Right ventricle myocardium superior (tissue), 1 donor: Measurements from ENCODE around the gene PHKA1. TPM values are rescaled to one million over a fixed set of nuclear protein-coding genes. Genes with fewer than 3 reads are reported as not detected.
"Not testable (repeated sequence)": the region's sequence is repeated elsewhere in the genome, so short reads cannot be mapped to it uniquely, and the experiment has no call there.

ENCODE experiments used
- ATAC-seq: fragments of 200-7000 bp; cut with Tn5 transposase; one replicate; pipeline ENCODE4 v1.9.1; 2020; ENCODE audit warnings: mild to moderate bottlenecking; ENCODE audit not compliant: poor library complexity
- DNase-seq: peaks from one replicate; pipeline ENCODE4 v3.0.0-alpha.2; 2020
- intact Hi-C: fragments of 100-400 bp; cut with DNase I; formaldehyde crosslinking; loops from one replicate; pipeline ENCODE4 v1.11.2; 2022
- total RNA-seq: library from RNA; stranded (reverse); fragmentation: NEBNext Ultra II Directional; extraction: Animal tissue kit (Norgen Biotek cat#: 25700); gene quantifications from one replicate; pipeline ENCODE4 v1.2.1, GENCODE V29; 2021
- donor health status: DM: no; HTN: yes; CAD: no; lungs with severe emphysema.

PHKA1 gene
- total RNA-seq, 1 donor from 2014 or later = 16.8 TPM

DNA sequence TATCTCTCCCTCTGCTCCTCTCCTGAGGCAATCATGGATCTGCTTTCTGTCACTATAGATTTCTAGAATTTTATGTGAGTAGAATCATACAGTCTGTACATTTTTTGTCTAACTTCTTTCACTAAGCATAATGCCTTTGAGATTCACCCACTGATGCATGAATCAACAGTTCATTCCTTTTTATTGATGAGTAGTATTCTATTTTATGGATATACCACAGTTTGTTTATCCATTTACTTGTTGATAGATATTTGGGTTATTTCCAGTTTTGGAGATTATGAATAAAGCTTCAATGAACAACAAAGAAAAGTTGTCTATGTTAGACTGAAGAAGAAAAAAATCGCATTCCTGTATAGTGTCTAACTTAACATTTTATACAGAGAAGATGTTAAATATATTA lies 30.5 kb downstream of the PHKA1 start:
- DNase-seq (no peak), ATAC-seq (no peak)
- intact Hi-C loops = no loop called here

DNA sequence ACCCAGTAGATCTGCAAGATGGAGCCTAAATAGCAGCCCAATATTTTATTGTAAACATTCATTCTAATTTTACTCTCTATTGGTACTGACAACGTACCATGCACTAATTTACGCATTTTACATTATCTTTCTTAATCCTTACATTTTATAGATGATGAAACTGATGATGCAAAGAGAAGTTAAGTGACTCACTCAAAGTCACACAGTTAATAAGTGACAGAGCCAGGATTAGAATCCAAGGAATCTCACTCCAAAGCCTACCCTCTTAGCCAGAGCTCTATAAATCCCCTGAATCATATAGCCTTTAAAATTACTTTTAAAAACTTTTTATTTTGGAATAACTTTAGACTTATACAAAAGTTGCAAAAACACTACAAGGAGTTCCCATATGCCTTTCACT lies 37.6 kb downstream of the PHKA1 start:
- ATAC-seq (no peak), DNase-seq (no peak)
- intact Hi-C loops = no loop called here

DNA sequence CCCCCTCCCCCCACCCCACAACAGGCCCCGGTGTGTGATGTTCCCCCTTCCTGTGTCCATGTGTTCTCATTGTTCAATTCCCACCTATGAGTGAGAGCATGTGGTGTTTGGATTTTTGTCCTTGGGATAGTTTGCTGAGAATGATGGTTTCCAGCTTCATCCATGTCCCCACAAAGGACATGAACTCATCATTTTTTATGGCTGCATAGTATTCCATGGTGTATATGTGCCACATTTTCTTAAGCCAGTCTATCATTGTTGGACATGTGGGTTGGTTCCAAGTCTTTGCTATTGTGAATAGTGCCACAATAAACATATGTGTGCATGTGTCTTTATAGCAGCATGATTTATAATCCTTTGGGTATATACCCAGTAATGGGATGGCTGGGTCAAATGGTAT lies 40.2 kb downstream of the PHKA1 start:
- intact Hi-C loops, DNase-seq, ATAC-seq: not testable (repeated sequence)

DNA sequence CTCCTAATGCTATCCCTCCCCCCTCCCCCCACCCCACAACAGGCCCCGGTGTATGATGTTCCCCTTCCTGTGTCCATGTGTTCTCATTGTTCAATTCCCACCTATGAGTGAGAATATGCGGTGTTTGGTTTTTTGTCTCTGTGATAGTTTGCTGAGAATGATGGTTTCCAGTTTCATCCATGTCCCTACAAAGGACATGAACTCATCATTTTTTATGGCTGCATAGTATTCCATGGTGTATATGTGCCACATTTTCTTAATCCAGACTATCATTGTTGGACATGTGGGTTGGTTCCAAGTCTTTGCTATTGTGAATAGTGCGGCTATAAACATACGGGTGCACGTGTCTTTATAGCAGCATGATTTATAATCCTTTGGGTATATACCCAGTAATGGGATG lies 44.6 kb downstream of the PHKA1 start:
- DNase-seq, intact Hi-C loops, ATAC-seq: not testable (repeated sequence)

DNA sequence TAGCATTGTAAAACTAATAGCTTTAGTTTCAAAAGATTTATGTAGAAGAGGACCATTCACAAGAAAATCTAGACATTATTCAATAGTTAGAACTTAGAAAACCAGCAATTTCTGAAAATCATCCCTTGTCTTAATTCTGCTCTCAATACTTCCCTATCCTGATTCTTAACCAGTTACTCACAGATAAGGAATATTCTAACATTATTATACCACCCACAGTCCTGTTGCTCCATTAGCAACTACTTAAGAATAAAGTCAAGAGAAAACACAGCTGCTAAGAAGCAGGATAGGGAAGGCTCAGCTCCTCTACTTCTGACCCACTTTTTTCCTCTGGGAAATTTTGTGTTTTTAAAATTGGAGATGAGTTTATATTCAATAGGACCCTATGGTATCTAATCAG lies 47.7 kb downstream of the PHKA1 start:
- DNase-seq = no peak

DNA sequence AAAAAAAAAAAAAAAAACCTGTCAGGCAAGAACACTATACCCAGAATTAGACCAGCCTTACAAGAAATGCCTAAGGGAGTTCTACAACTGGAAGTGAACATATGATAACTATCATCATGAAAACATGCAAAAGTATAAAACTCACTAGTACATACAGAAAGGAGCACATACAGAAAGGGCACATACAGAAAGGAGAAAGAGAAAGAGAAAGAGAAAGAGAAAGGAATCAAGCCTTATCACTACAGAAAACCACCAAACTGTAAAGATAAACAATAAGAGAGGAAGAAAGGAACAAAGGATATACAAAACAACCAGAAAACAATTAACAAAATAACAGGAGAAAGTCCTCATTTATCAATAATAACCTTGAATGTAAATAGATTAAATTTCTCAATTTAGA lies 50.4 kb downstream of the PHKA1 start:
- ATAC-seq (no peak), DNase-seq (no peak)

More for the DNA sequence above, 47.7 kb downstream of the PHKA1 start:
- ATAC-seq = no peak
- intact Hi-C loops = no loop called here

DNA sequence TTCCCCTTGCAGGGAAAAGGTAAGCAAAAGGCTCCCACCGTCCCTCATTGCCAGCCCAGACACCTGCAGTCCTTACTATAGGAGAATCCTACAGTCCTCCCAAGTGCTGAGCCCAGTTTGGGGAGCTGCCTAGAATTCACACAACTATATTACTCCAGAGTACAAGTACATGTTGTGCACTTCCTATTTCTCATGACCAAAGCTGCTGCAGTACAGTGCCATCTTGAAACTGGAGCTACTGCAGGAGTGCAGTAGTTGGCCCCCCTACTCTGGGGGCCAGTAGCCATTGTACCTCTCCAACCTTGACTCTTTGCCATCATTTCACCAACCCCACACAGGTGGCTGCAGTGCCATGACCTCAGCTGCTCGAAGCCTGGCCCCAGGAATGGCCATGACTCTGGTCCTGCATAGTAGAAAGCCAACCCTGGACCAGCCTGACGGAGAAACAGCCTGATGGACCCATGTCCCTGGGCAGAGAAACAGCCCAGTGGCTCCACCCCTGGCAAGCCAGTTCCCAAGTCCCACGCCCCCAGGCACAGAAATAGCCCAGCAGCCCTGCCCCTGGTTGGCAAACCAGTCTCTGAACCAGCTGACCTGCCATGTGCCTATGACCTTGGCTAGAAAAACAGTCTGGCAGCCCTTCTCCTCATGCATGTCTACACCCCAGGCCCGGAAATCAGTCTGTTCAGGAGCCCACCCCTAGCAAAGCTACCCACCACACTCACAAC lies 51.9 kb downstream of the PHKA1 start:
- ATAC-seq (no peak), DNase-seq (no peak)
- intact Hi-C loops = no loop called here

More for the DNA sequence above, 50.4 kb downstream of the PHKA1 start:
- intact Hi-C loops = no loop called here

DNA sequence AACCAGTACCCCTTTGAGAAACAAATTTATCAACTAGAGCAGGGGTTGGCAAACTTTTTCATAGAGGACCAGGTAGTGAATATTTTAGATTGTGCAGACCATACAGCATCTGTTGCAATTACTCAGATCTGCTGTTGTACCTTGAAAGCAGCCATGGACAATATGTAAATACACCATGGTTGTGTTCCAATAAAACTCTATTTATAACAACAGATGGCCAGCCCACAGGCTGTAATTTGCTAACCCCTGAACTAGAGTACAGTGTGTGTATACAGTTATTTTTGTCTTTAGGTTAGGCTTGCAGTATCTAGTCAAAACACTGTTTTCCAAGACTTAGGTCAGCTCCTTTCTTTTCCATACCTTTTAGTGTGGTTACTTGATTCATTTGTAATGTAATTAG lies 54.4 kb downstream of the PHKA1 start:
- intact Hi-C loops = no loop called here
- DNase-seq (no peak), ATAC-seq (no peak)

DNA sequence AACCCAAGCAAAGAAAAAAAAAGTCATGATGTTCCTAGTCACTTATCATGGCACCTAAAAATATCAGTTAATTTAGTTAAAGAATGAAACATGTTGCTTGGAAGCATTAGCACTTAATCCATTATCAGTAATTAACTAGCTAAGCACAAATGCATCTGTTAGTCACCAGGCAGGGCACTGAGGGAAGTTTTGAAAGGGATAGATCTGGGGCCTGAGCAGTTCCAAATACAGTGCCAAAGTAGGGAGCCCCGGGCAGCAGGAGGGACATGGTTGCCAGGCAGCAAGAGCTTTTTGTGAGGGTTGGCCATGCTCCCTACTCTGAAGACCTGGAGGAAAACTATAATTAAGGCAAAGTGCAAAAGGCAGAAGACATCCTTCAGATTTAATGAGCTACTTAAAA lies 62.0 kb downstream of the PHKA1 start:
- DNase-seq = no peak
- intact Hi-C loops = no loop called here
- ATAC-seq = no peak

DNA sequence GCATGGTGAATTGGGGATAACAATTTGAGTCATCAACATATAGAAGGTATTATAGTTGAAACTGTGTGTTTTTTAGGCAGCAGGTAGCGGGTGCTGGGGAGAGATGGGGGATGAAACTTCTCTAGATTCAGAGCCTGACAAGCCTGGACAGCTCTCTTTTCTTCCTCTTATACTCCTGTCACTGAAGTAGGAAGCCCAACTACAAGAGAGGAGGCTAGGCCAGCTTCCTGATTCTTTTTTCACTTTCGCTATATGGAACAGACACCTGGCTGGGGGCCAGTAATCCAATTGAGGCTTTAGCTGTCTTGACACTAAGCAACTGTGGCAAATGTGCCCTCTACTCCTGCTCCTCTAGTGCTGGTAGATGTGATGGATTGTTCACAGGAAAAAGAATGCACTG lies 69.2 kb downstream of the PHKA1 start:
- intact Hi-C loops = no loop called here

DNA sequence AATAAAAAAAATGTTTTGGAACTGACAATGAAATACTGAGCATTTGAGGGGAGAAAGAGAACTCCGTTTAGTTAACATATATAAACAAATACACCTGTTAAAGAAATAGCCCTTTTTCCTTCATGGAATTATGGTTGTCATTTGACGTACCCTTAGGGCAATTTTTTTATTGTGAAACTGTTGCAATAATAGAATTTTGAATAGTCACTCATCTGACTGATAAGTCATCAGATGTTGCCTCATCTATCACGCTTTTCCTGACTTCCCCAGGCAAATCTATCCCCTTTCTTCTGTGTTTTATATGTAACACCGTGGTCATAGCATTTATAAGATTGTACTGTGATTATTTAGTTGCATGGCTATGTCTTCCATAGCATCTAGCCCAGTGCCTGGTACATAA lies 72.5 kb downstream of the PHKA1 start:
- intact Hi-C loops = no loop called here
- DNase-seq (no peak), ATAC-seq (no peak)

More for the DNA sequence above, 69.2 kb downstream of the PHKA1 start:
- no peak for DNase-seq
- ATAC-seq = no peak

DNA sequence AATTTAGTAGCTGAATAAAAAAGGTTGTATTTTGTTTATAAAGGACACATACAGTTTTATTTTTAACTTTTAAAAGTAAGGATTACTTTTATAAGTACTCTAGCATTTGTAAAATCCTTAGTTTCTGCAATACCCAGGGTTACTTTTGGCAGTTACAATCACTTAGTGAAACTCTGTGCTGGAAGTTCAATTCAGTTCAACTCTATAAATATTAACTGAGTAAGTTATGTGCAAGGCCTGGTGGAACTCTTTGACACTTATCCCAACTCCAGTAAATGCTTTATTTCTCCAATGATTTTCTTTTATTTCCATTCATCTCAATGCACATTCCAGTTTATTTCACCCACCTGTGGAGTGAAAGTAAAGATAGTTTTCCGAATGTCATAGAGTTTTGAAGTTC lies 78.2 kb downstream of the PHKA1 start:
- intact Hi-C loops = no loop called here
- ATAC-seq = no peak
- no peak for DNase-seq

DNA sequence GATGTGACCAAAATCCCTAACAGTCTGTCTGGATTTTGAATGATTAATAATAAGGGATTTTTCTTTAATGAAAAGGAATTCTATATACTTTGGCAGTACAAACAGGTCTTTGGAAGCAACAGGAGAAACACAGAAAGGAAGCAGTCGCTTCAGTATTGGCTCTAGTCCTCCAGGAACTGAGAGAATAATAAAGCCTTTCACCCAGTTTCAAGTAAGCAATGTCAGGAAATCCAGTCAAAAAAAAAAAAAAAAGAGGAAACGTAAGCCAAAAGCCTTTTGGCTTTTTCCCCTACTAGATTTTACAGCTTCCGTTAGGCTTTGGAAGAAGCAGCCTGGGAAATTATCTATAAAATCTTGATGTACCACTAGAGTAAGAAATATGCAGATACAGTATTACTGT lies 79.8 kb downstream of the PHKA1 start:
- intact Hi-C loops = no loop called here
- ATAC-seq = peak; percentile 46

DNA sequence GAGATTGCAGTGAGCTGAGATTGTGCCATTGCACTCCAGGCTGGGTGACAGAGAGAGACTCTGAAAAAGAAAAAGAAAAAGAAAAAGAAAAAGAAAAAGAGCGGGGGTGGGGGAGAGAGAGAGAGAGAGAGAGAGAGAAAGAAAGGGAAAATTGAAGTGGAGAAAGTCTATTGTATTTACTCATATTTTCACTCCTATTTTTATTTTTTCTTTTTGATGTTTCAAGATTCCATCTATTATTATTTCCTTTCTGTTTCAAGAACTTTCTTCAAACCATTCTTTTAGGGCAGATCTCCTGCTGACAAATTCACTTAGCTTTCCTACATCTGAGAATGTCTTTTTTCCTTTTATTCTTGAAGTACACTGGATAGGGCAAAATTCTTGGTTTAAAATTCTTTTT lies 83.9 kb downstream of the PHKA1 start:
- no peak for DNase-seq
- intact Hi-C loops = no loop called here
- no peak for ATAC-seq

More for the DNA sequence above, 79.8 kb downstream of the PHKA1 start:
- no peak for DNase-seq

DNA sequence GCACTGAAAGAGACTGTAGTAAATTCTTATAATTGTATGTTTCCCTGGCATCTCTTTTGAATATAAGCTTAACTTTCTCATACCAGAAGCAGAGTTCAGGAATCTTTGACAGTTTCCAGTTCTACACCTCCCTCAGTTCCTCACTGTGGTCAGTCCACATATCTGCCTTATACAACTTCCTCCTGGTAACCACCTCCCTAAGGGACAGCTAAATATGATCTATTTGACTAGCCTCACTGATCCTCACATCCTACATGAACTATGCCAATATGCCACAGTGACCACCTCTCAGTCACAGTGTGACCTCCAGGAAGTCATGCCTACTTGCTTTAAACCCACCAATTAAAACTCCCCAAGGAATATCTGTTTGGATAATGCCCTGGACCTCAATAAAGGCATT lies 89.9 kb downstream of the PHKA1 start:
- DNase-seq = no peak
- no peak for ATAC-seq
- intact Hi-C loops = no loop called here

DNA sequence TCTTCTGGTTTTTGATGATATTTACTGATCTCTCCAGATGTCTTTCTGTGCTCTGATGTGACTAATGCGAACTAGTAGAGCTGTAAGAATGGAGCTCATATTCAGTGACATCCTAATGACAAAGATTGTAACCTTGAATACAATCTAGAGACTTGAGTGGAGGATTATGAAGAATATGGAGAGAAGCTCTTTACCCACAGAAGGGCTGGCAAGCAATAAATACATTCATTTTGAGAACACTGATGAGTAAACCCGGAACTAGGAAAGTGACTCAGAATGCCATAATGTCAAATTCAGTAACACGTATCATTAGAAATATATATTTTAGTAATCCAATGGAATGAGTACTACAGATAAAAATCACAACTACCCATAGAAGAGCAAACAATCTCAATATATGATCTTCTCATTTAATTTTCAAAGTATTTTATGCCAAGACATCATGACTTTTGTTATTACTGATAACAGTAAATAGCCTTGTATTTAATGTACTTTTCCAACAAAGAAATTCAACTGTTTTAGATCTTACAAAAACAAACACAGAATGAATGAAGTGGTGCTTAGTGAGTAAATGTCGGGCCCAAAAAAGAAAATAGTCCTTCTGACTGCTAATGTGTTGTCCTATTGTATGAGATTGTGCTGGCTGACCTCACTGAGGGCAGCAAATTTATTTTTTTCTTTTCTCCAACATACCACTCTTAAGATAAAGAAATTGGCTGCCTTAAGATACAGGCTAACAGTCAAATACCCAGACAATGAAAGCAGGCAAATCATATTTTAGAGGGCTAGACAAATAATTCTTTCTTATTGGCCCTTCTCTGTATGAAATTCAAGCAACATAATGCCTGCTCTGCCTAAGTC lies 92.3 kb downstream of the PHKA1 start:
- intact Hi-C loops = no loop called here
- ATAC-seq (no peak), DNase-seq (no peak)

DNA sequence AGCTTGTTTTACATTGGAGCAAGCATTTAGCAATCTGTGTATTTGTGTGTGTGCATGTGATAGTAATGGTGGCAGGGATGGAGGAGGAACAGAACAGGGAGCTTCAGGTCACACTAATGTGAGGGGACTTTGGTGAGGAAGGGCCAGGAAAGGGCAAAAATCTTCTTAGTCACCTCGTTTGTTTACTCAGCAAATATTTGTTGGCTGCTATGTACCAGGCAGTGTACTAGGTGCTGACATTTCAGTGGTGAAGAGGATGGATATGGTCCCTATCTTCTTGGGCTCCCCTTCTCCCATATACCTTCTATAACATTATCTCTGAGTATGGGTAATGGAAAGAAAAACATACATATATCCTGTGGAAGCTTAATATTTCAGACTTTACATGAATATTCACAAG lies 92.9 kb downstream of the PHKA1 start:
- ATAC-seq (no peak), DNase-seq (no peak)
- intact Hi-C loops = no loop called here

DNA sequence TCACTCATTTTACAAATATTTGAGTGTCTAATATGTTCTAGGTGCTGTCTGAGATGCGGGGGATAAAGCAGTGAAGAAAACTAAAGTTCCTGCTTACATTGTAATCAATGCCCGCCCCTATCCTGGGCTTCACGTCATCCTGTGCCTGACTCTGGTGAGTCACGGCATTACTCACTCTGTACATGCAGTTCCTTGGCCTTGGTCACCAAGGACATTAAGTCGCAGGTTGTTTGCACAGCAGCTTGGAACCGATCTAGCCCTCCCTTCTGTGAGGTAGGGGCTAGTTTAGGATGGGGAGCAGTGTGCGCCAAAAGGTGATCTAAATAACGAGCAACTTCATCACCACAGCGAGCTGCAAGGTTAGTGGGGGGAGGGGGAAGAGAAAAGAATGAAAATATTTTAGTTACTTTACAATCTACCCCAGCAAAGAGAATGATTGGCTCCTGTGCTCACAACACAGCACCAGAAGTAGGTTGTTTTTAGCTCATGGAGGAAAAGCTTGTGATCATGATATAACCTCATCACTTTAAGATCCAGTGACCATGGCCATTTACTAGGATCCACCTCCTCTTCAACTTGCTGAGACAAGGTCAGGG lies 93.5 kb downstream of the PHKA1 start:
- intact Hi-C loops = no loop called here
- DNase-seq (peak; percentile 28), ATAC-seq (no peak)

DNA sequence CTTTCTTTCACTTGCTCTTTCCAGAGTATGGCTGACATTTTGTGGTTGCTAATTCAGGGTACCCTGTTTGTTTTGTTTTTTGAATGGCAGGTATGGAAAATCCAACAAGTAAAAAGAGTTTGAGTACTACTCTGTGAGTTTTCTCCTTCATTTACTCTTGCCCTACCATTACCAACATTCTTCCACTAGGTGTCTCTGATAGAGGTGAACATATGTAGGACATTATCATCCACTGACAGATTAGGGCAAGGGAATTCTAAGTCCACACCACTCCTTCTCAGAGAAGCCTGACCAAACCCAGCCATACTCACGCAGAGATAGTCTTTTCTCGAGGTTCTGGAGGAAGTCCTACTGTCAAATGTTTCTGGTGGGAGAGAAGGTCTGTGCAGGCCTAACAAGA lies 104.8 kb downstream of the PHKA1 start:
- intact Hi-C loops = no loop called here
- DNase-seq (no peak), ATAC-seq (no peak)

DNA sequence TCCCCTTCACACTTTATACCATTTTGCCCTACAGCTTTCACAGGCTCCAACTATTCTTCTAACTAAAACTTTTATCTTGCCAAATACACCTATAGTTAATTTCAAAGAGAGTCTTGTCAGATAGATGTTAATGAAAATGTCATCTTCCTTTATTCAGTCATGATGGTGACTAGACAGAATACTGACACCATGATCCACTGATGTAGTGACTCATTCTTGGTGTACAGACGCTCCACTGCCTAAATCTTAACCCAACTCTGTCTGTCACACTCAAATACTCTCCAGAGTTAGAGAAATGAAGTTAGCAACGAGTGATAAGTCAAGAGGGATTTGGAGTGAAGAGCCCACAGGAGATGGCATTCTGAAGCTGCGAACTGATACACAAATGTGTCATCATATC lies 109.4 kb downstream of the PHKA1 start:
- no peak for ATAC-seq
- no peak for DNase-seq
- intact Hi-C loops = no loop called here
